ENCODE measurements around the gene ZNF69.

DNA sequence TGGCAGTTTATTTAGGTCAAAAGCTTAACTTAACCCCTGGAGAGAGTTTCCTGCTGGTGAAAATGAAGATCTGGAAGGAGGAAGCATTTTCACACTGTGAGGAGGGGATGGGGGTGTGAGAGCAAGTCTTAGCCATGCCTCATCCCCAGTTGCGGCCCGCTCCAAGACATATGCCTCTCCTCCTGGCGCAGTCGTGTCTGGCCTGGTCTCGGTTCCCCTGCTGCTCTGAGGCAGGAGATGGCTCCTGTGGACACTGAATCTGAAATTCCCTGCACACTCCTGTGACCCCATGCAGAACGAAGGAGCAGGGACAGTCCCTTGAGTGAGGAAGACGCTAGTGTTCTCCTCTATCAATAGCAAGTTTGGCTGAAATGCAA, 360 bp upstream of the ZNF69 start:
- TF ChIP-seq, protein P1, sequence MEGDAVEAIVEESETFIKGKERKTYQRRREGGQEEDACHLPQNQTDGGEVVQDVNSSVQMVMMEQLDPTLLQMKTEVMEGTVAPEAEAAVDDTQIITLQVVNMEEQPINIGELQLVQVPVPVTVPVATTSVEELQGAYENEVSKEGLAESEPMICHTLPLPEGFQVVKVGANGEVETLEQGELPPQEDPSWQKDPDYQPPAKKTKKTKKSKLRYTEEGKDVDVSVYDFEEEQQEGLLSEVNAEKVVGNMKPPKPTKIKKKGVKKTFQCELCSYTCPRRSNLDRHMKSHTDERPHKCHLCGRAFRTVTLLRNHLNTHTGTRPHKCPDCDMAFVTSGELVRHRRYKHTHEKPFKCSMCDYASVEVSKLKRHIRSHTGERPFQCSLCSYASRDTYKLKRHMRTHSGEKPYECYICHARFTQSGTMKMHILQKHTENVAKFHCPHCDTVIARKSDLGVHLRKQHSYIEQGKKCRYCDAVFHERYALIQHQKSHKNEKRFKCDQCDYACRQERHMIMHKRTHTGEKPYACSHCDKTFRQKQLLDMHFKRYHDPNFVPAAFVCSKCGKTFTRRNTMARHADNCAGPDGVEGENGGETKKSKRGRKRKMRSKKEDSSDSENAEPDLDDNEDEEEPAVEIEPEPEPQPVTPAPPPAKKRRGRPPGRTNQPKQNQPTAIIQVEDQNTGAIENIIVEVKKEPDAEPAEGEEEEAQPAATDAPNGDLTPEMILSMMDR (IDR thresholded peaks at IDR 0.05) = no peak
- no peak for TF ChIP-seq POLR2A (IDR thresholded peaks at IDR 0.05)
